Aorta (tissue), 5 donors: ENCODE data around the gene ARF5. TPM values are rescaled to one million over a fixed set of nuclear protein-coding genes. Genes with fewer than 3 reads are reported as not detected.
"Not testable (repeated sequence)": the region's sequence is repeated elsewhere in the genome, so short reads cannot be mapped to it uniquely, and the experiment has no call there.

Source experiments
- ATAC-seq: fragments of 200-7000 bp; cut with Tn5 transposase; one replicate; pipeline ENCODE4 v1.9.1; 2022; ENCODE audit warnings: moderate library complexity; ENCODE audit not compliant: low FRiP score
- DNase-seq, 2 donors: peaks; one replicate each; pipeline ENCODE4 v3.0.0-alpha.2; 2020
- H3K27ac ChIP-seq, 2 donors: one replicate each; pipeline ENCODE4 v1.5.1; 2013; ENCODE audit warnings: low read length in 2 of 2, mild to moderate bottlenecking in 2 of 2, moderate library complexity in 2 of 2, control low read depth in 1 of 2, inconsistent platforms in 1 of 2, low read depth in 1 of 2
- H3K27me3 ChIP-seq, 2 donors: one replicate each; pipeline ENCODE4 v1.6.1; 2013; ENCODE audit warnings: control low read depth in 1 of 2, low read length in 1 of 2, mild to moderate bottlenecking in 1 of 2, moderate library complexity in 1 of 2; ENCODE audit not compliant: insufficient read depth in 2 of 2, control insufficient read depth in 1 of 2
- H3K36me3 ChIP-seq, 2 donors: one replicate each; pipeline ENCODE4 v1.6.1; 2013; ENCODE audit warnings: control low read depth in 1 of 2, low read length in 1 of 2, mild to moderate bottlenecking in 1 of 2; ENCODE audit not compliant: insufficient read depth in 2 of 2, control insufficient read depth in 1 of 2
- H3K4me1 ChIP-seq, 2 donors: one replicate each; pipeline ENCODE4 v1.6.1; 2013; ENCODE audit warnings: low read length in 2 of 2, control low read depth in 1 of 2, mild to moderate bottlenecking in 1 of 2, moderate library complexity in 1 of 2; ENCODE audit not compliant: insufficient read depth in 2 of 2, control insufficient read depth in 1 of 2
- H3K4me3 ChIP-seq, 2 donors: one replicate each; pipeline ENCODE4 v1.5.1; 2013; ENCODE audit warnings: low read length in 2 of 2, control low read depth in 1 of 2, mild to moderate bottlenecking in 1 of 2
- H3K9me3 ChIP-seq: one replicate; pipeline ENCODE4 v1.6.1; 2013; ENCODE audit warnings: mild to moderate bottlenecking, low read length; ENCODE audit not compliant: control insufficient read depth
- WGBS, 2 donors: extraction: QIAGEN DNeasy Blood & Tissue Kit; methylation state at CpG; one replicate each; pipeline ENCODE4 v1.1.7; 2013; 5-methylcytosine and 5-hydroxymethylcytosine counted together
- intact Hi-C, 2 donors: fragments of 100-400 bp; cut with DNase I; formaldehyde crosslinking; loops; one replicate each; pipeline versions ENCODE4 v1.14.2 to v1.15.0; 2022
- polyA plus RNA-seq, 2 donors: library from polyadenylated mRNA; stranded (reverse); fragments of 200-250 nt; gene quantifications; one replicate each; pipeline ENCODE4 v1.2.3, GENCODE V29; 2013
- total RNA-seq, 2 donors: library from RNA; stranded (reverse); fragmentation: NEBNext Ultra II Directional; extraction: Animal tissue kit (Norgen Biotek cat#: 25700); gene quantifications; one replicate each; pipeline ENCODE4 v1.2.1, GENCODE V29; 2021
- donor health status: healthy with polysubstance abuse.
- donor health status: Bipolar disorder and iron deficiency.
- donor health status: DM: no; HTN: no; CAD: no.
- donor health status: DM: no; HTN: no; CAD: no.
- donor health status: DM: yes; HTN: yes; CAD: no.

The ARF5 gene
- total and polyA plus RNA-seq, 4 donors = 91.6 to 171 (median 125) TPM

DNA sequence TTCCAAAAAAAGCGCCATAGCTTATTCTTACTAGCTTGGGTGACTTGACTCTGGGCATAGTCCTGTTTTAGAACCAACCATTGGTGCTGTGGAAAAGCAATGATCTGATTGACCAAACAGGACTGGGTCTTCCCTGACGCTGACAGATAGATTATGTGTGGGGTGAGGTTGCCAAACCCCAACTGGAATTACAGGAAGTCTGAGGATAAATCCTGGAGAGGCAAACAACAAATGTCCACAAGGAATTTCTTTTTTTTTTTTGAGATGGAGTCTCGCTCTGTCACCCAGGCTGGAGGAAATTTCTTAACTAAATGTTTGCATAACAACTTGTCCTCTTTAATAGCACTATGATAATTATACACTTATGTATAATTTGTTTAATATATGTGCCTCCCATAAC is 22.0 kb upstream of the ARF5 start:
- ATAC-seq (no peak), DNase-seq (no peak)
- WGBS, 2 donors = 78 to 81% methylated on average over 3 of the region's 3 CpGs
- H3K4me1 ChIP-seq = no peaks in the 10 kb centered on the region
- H3K27me3 ChIP-seq = no peaks in the 10 kb centered on the region
- no peaks in the 10 kb centered on the region for H3K36me3 ChIP-seq
- H3K9me3 ChIP-seq = peaks cover 2% of the 10 kb centered on the region
- no peak overlapping the region for H3K27ac ChIP-seq
- H3K4me3 ChIP-seq = no peak overlapping the region
- intact Hi-C loops = no loop called here

DNA sequence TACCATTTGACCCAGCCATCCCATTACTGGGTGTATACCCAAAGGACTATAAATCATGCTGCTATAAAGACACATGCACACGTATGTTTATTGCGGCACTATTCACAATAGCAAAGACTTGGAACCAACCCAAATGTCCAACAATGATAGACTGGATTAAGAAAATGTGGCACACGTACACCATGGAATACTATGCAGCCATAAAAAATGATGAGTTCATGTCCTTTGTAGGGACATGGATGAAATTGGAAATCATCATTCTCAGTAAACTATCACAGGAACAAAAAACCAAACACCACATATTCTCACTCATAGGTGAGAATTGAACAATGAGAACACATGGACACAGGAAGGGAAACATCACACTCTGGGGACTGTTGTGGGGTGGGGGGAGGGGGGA is 20.2 kb upstream of the ARF5 start:
- DNase-seq, H3K27ac ChIP-seq, H3K27me3 ChIP-seq, intact Hi-C loops, H3K36me3 ChIP-seq, H3K4me3 ChIP-seq, ATAC-seq, H3K9me3 ChIP-seq, H3K4me1 ChIP-seq: not testable (repeated sequence)
- WGBS, 2 donors = no CpG with 5 or more reads among the region's 3 CpGs

DNA sequence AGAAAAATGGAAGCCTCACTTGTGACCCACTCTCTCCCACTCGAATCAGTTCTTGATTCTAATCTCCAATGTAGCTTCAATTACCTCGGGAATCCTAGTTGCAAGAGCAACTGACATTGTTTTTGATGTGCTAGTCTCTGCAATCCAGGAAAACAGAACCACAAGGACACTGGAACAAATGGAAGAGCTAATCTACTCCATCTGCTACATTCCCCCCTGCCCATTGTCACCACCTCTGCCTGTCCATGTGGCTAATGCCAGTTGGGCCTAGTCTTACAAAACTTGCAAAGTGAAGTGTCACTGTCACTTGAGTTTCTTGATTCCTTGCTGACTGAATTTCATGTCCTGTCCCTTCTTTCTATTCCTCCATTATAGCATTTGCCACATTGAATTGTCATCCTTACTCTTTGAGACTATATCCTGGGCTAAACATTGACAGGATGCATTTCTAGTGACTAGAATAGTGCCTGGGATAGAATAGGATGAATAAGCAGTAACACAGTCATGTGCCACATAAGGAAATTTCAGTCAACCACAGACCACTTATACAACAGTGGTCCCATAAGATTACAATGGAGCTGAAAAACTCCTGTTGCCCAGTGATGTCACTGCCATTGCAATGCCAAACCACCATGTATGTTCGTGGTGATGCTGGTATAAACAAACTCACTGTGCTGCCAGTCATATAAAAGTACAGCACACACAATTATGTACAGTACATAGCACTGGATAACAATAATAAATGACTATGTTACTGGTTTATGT is 16.3 kb upstream of the ARF5 start:
- WGBS, 2 donors = 70 to 75% methylated on average over 3 of the region's 3 CpGs

DNA sequence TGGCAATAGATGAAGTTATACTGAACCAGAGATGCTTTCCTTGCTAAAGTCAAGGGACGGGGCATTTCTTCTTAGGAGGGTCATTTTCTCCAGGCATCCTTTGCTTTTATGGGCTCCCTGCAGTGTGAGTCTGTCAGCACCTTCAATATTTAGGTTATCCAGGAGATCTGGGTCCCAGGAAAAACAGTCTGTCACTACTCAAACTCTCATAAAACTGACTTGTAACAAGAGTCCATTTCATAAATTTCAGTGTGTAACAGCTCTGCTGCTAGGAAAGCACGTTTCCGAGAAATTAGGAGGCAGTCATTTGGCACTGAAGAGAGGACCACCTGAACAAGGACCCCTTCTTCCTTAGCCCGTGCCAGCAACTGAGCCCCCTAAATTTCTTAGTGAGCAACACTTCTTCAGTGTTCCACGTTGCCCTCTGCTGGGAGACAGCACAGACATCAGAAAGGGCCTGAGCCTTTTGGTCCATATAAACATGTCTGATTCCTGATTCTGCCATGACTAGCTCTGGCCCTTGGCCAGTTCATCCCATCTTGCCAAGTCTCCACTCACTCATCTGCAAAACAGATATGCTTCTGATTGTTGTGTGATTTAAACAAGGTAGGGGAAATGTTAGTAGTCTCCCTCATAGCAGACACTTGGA is 10.1 kb upstream of the ARF5 start:
- Histone ChIP-seq H3K36me3 (peaks cover 0 to 7% of the 10 kb centered on the region in 2 donors), H3K27me3 (no peaks in the 10 kb centered on the region), H3K9me3 (no peaks in the 10 kb centered on the region), H3K4me1 (peaks cover 0 to 3% of the 10 kb centered on the region in 2 donors), H3K4me3 (no peak overlapping the region), H3K27ac (peak overlapping the region in 1 of 2 donors; percentile 15)
- 71 to 74% methylated on average over 5 of the region's 5 CpGs for WGBS, 2 donors
- ATAC-seq = no peak
- DNase-seq = no peak
- intact Hi-C loops = no loop called here

More for the DNA sequence above, 16.3 kb upstream of the ARF5 start:
- intact Hi-C loops = no loop called here
- Histone ChIP-seq H3K27ac (no peak overlapping the region), H3K36me3 (peaks cover 0 to 1% of the 10 kb centered on the region in 2 donors), H3K4me1 (no peaks in the 10 kb centered on the region), H3K27me3 (no peaks in the 10 kb centered on the region), H3K4me3 (no peak overlapping the region), H3K9me3 (no peaks in the 10 kb centered on the region)
- ATAC-seq (no peak), DNase-seq (no peak)

DNA sequence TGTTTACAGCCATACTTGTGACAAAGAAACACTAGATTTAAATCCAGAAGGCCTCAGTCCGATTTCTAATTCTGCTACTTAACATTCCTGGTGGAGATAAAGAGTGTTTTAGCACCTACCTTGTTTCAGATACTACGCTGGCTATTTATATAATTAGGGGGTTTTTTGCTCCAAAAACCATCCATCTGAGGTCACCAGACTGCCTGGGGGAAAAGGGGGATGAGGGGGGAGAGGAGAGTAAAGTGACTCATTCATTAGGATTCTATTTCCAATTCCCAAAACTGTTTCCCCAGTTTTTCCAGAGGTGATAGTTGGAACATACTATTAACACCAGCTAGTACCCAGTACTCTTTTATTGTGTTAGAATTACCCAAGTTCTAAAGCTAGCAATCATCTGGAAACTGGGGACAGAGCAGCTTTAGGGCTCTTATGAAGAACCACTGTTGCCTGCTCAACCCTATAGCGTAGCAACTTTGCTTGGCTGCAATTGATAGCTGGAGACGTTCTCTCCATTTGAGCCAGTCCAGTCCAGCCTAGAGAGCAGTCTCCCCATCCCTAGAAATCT is 9.4 kb upstream of the ARF5 start:
- Histone ChIP-seq H3K27ac (no peak overlapping the region), H3K36me3 (peaks cover 0 to 7% of the 10 kb centered on the region in 2 donors), H3K9me3 (no peaks in the 10 kb centered on the region), H3K4me1 (peaks cover 0 to 4% of the 10 kb centered on the region in 2 donors), H3K27me3 (no peaks in the 10 kb centered on the region), H3K4me3 (no peak overlapping the region)
- no peak for ATAC-seq
- intact Hi-C loops = no loop called here
- DNase-seq = no peak
- whole genome bisulfite sequencing, 2 donors = 49 to 51% methylated on average over 4 of the region's 4 CpGs

DNA sequence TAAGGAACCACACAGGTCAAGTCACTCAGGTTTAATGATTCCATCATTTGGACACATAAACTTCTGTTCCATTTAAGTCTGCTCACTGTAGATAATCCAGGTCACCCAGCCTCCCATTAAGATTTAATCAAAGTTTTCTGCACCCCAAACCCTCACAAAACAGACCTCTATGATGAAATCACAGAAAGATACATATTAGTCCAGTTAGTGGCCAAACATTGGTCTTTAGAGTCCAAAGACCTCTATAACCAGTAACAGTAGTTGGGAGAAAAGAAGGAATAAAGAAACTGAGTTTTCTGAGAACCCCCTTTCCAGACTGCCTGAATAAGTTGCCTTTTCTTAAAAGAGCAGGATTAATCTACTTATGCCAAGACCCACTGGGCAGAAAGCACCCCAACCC is 7.6 kb upstream of the ARF5 start:
- Histone ChIP-seq H3K4me3 (no peak overlapping the region), H3K9me3 (no peaks in the 10 kb centered on the region), H3K27me3 (no peaks in the 10 kb centered on the region), H3K36me3 (peaks cover 0 to 5% of the 10 kb centered on the region in 2 donors), H3K4me1 (peaks cover 4% of the 10 kb centered on the region in 2 donors), H3K27ac (no peak overlapping the region)
- intact Hi-C loops = loop anchor here (10.0 kb wide), 1 partner anchor 186 kb away; the partner anchor contains the start of gene ZNF800 (in 2 of the 2)
- DNase-seq (no peak), ATAC-seq (no peak)

DNA sequence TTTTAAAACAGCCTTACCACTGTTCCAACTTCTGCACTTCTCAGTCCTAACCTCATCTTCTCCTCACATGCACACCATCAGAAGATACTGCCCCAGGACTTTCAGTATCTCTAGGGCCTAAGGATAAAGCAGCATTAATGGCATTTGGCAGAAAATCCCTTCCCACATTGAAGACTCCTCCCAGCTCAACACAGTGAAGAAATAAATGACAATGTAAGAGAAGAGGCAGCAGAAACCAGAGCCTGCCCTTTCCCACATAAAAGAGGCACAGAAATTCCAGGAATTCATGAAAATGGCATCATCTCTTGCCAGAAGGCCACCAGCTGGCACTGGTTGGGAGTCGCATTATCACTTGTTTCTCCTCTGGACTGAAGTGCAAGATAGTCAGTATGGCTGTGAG is 6.5 kb upstream of the ARF5 start:
- no peak overlapping the region for H3K27ac ChIP-seq
- H3K4me1 ChIP-seq = peaks cover 4% of the 10 kb centered on the region in 2 donors
- no peaks in the 10 kb centered on the region for H3K27me3 ChIP-seq
- ATAC-seq (no peak), DNase-seq (no peak)
- H3K36me3 ChIP-seq = peaks cover 0 to 5% of the 10 kb centered on the region in 2 donors
- no peaks in the 10 kb centered on the region for H3K9me3 ChIP-seq
- intact Hi-C loops = loop anchor here (10.0 kb wide), 1 partner anchor 187 kb away; the partner anchor contains the start of gene ZNF800 (in 2 of the 2)
- no peak overlapping the region for H3K4me3 ChIP-seq
- WGBS, 2 donors = 93 to 98% methylated on average over 1 of the region's 1 CpG

DNA sequence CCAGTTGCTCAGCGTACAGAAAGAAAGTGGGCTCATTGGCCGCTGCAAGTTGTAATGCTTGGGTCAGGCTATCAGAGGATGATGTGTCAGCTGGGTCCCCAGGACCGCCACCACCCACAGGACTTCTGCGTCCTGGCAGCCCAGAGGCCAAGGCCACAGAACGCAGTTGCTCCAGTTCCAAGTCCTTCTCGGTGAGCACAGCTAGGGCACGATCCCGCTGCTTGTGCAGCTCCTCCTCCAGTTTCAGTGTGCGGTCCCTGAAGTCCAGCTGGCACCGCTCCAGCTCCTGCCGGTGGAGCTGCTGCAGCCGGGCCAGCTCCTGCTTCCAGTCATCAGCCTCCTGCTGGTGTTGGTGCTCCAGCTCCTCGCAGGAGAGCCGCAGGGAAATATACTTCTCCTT is 5.8 kb upstream of the ARF5 start:
- Histone ChIP-seq H3K4me3 (no peak overlapping the region), H3K27ac (no peak overlapping the region), H3K4me1 (peaks cover 4% of the 10 kb centered on the region in 2 donors), H3K9me3 (no peaks in the 10 kb centered on the region), H3K27me3 (no peaks in the 10 kb centered on the region), H3K36me3 (peaks cover 0 to 5% of the 10 kb centered on the region in 2 donors)
- ATAC-seq = no peak
- WGBS, 2 donors = 52 to 53% methylated on average over 14 of the region's 14 CpGs
- intact Hi-C loops = loop anchor here (10.0 kb wide), 1 partner anchor 188 kb away; the partner anchor contains the start of gene ZNF800 (in 2 of the 2)
- no peak for DNase-seq
